ENCODE results near the gene SGPP2. TPM values are rescaled to one million over a fixed set of nuclear protein-coding genes. Genes with fewer than 3 reads are reported as not detected.
A peak's percentile ranks its signal among the peaks of the same experiment; 100 is the strongest.
"Not testable (repeated sequence)": the region's sequence is repeated elsewhere in the genome, so short reads cannot be mapped to it uniquely, and the experiment has no call there.

The SGPP2 gene
- total RNA-seq, 2 donors from 2014 or later = 4.0 to 4.9 TPM

- ATAC-seq (no peak), DNase-seq (no peak)
- H3K36me3 ChIP-seq (replicated peaks in 1 of 2; ENCODE audit: insufficient read depth in 1 of 2, low read depth in 2 of 2) = no peaks in the 10 kb centered on the region
- WGBS, 2 donors = 30 to 34% methylated on average over 5 of the region's 5 CpGs
- H3K9me3 ChIP-seq = no peaks in the 10 kb centered on the region
- TF ChIP-seq CTCF (IDR thresholded peaks at IDR 0.05) (no peak), POLR2A (IDR thresholded peaks at IDR 0.05) (no peak)
- no peaks in the 10 kb centered on the region for H3K27me3 ChIP-seq
- no peak overlapping the region for H3K4me3 ChIP-seq
- intact Hi-C loops (cut with DNase I) = no loop called here
- no peaks in the 10 kb centered on the region for H3K4me1 ChIP-seq
- no peak overlapping the region for H3K27ac ChIP-seq
Measured at GRCh38 chr2:222399038-222399783, 25.1 kb upstream of the SGPP2 start.

- H3K4me1 ChIP-seq = no peaks in the 10 kb centered on the region
- 41 to 61% methylated on average over 8 of the region's 8 CpGs for WGBS, 2 donors
- no peak for TF ChIP-seq POLR2A (IDR thresholded peaks at IDR 0.05)
- no peak for TF ChIP-seq CTCF (IDR thresholded peaks at IDR 0.05)
- H3K27ac ChIP-seq = no peak overlapping the region
- ATAC-seq (no peak), DNase-seq (peak in 1 of 4 donors; percentile 58)
- H3K4me3 ChIP-seq = no peak overlapping the region
- no peaks in the 10 kb centered on the region for H3K36me3 ChIP-seq (replicated peaks in 1 of 2; ENCODE audit: insufficient read depth in 1 of 2, low read depth in 2 of 2)
- H3K27me3 ChIP-seq = no peaks in the 10 kb centered on the region
- H3K9me3 ChIP-seq = no peaks in the 10 kb centered on the region
- intact Hi-C loops (cut with DNase I) = no loop called here
Measured at GRCh38 chr2:222404151-222404905, 20.0 kb upstream of the SGPP2 start.

- H3K9me3 ChIP-seq = no peaks in the 10 kb centered on the region
- no peak for DNase-seq
- H3K4me1 ChIP-seq = no peaks in the 10 kb centered on the region
- WGBS, 2 donors = 56 to 66% methylated on average over 2 of the region's 2 CpGs
- no peak for ATAC-seq
- H3K27me3 ChIP-seq = no peaks in the 10 kb centered on the region
- no peak for TF ChIP-seq POLR2A (IDR thresholded peaks at IDR 0.05)
- no peaks in the 10 kb centered on the region for H3K36me3 ChIP-seq (replicated peaks in 1 of 2; ENCODE audit: insufficient read depth in 1 of 2, low read depth in 2 of 2)
- no peak overlapping the region for H3K27ac ChIP-seq
- intact Hi-C loops (cut with DNase I) = no loop called here
- H3K4me3 ChIP-seq = no peak overlapping the region
Measured at GRCh38 chr2:222408684-222409083, 15.7 kb upstream of the SGPP2 start.

- no peak overlapping the region for H3K27ac ChIP-seq
- ATAC-seq (no peak), DNase-seq (no peak)
- H3K36me3 ChIP-seq (replicated peaks in 1 of 2; ENCODE audit: insufficient read depth in 1 of 2, low read depth in 2 of 2) = no peaks in the 10 kb centered on the region
- WGBS, 2 donors = 60 to 71% methylated on average over 4 of the region's 4 CpGs
- no peaks in the 10 kb centered on the region for H3K27me3 ChIP-seq
- H3K4me3 ChIP-seq = no peak overlapping the region
- intact Hi-C loops (cut with DNase I) = no loop called here
- H3K4me1 ChIP-seq = no peaks in the 10 kb centered on the region
- TF ChIP-seq CTCF (IDR thresholded peaks at IDR 0.05) (no peak), POLR2A (IDR thresholded peaks at IDR 0.05) (no peak)
- no peaks in the 10 kb centered on the region for H3K9me3 ChIP-seq
Measured at GRCh38 chr2:222410534-222410933, 13.8 kb upstream of the SGPP2 start.

GRCh38 chr2:222412334-222412733 lies 12.0 kb upstream of the SGPP2 start:
- H3K27me3 ChIP-seq; intact Hi-C loops (cut with DNase I); DNase-seq; H3K4me3 ChIP-seq; H3K36me3 ChIP-seq (replicated peaks in 1 of 2; ENCODE audit: insufficient read depth in 1 of 2, low read depth in 2 of 2); H3K4me1 ChIP-seq; H3K9me3 ChIP-seq; H3K27ac ChIP-seq; ATAC-seq: not testable (repeated sequence)
- 77 to 78% methylated on average over 2 of the region's 2 CpGs for WGBS, 2 donors
